Natural killer cell (primary cell): ENCODE data around the gene TNFAIP8L1. TPM values are rescaled to one million over a fixed set of nuclear protein-coding genes. Genes with fewer than 3 reads are reported as not detected.

Experiments
- ATAC-seq, 3 donors: fragments of 150-1000 bp in 2 of 3; fragments of 200-7000 bp in 1 of 3; cut with Tn5 transposase; 1 replicate in 1 of 3; 2 replicates in 2 of 3; pipeline ENCODE4 v1.10.0; 2021; ENCODE audit warnings: mild to moderate bottlenecking in 2 of 3, moderate library complexity in 2 of 3
- DNase-seq, 2 donors: peaks; one replicate each; pipeline versions ENCODE4 v3.0.0 to v3.0.0-alpha.2; 2013 to 2021; ENCODE audit warnings: mixed read lengths in 1 of 2
- H3K27ac ChIP-seq: one replicate; pipeline ENCODE4 v1.5.1; 2013; ENCODE audit warnings: mild to moderate bottlenecking, low read length
- H3K27me3 ChIP-seq: one replicate; pipeline ENCODE4 v1.6.1; 2013; ENCODE audit warnings: low read length; ENCODE audit not compliant: control insufficient read depth, insufficient read depth
- H3K36me3 ChIP-seq: one replicate; pipeline ENCODE4 v1.6.1; 2013; ENCODE audit warnings: low read length; ENCODE audit not compliant: control insufficient read depth, insufficient read depth
- H3K4me1 ChIP-seq: one replicate; pipeline ENCODE4 v1.6.1; 2013; ENCODE audit warnings: low read length; ENCODE audit not compliant: control insufficient read depth, insufficient read depth
- H3K4me3 ChIP-seq: one replicate; pipeline ENCODE4 v1.5.1; 2013; ENCODE audit warnings: low read length
- H3K9me3 ChIP-seq: one replicate; pipeline ENCODE4 v1.6.1; 2013; ENCODE audit warnings: low read length; ENCODE audit not compliant: control insufficient read depth, insufficient read depth
- H3K27ac Mint-ChIP-seq, 2 donors: one replicate each; pipeline ENCODE4 v1.8.0; 2022; ENCODE audit warnings: mild to moderate bottlenecking in 2 of 2, mixed read lengths in 2 of 2, moderate library complexity in 1 of 2
- H3K27me3 Mint-ChIP-seq, 2 donors: one replicate each; pipeline ENCODE4 v1.8.0; 2022; ENCODE audit warnings: low read depth in 2 of 2, mixed read lengths in 2 of 2
- H3K36me3 Mint-ChIP-seq: one replicate; pipeline ENCODE4 v1.8.0; 2022; ENCODE audit warnings: mixed read lengths
- H3K4me1 Mint-ChIP-seq, 2 donors: one replicate each; pipeline ENCODE4 v1.8.0; 2022; ENCODE audit warnings: mixed read lengths in 2 of 2
- H3K4me3 Mint-ChIP-seq: one replicate; pipeline ENCODE4 v1.8.0; 2022; ENCODE audit warnings: mild to moderate bottlenecking, moderate library complexity, mixed read lengths
- H3K9me3 Mint-ChIP-seq, 2 donors: one replicate each; pipeline ENCODE4 v1.8.0; 2022; ENCODE audit warnings: mixed read lengths in 2 of 2
- WGBS: methylation state at CpG from one replicate; pipeline ENCODE4 v1.1.7; 2013; ENCODE audit warnings: missing lambda C conversion rate; ENCODE audit not compliant: insufficient coverage; 5-methylcytosine and 5-hydroxymethylcytosine counted together
- intact Hi-C: fragments of 100-400 bp; cut with micrococcal nuclease; formaldehyde crosslinking; loops from one replicate; pipeline ENCODE4 v1.14.2; 2022
- total RNA-seq, 4 donors: library from RNA; stranded (reverse); fragments of 120-200 nt in 1 of 4; gene quantifications; one replicate each; pipeline versions ENCODE4 v1.2.3 to v1.2.4, GENCODE V29; 2013 to 2022
- TF ChIP-seq, protein P1 (sequence below): fragments of 200-600 bp; IDR thresholded peaks from one replicate; pipeline ENCODE4 v1.8.0; 2022; ENCODE audit warnings: antibody characterized with exemption

TNFAIP8L1 gene
- total RNA-seq, 3 donors from 2014 or later (not counting 1 experiment from before 2014, with no cell fraction given): 8.5 to 13.5 (median 13.3) TPM

GRCh38 chr19:4657835-4658234 is 18.5 kb downstream of the TNFAIP8L1 start:
- no peak overlapping the region for H3K4me3 ChIP-seq
- peaks cover 17 to 34% of the 10 kb centered on the region in 2 donors for H3K4me1 Mint-ChIP-seq
- no peaks in the 10 kb centered on the region for H3K9me3 Mint-ChIP-seq
- no peak for DNase-seq
- no peaks in the 10 kb centered on the region for H3K36me3 Mint-ChIP-seq
- ATAC-seq: peak in 2 of 3 donors; percentile 24 to 63
- peaks cover 36% of the 10 kb centered on the region for H3K36me3 ChIP-seq
- H3K4me3 Mint-ChIP-seq: peak overlapping the region; percentile 9
- H3K27ac Mint-ChIP-seq: peak overlapping the region; percentile 51 to 70
- intact Hi-C loops: no loop called here
- TF ChIP-seq, protein P1, sequence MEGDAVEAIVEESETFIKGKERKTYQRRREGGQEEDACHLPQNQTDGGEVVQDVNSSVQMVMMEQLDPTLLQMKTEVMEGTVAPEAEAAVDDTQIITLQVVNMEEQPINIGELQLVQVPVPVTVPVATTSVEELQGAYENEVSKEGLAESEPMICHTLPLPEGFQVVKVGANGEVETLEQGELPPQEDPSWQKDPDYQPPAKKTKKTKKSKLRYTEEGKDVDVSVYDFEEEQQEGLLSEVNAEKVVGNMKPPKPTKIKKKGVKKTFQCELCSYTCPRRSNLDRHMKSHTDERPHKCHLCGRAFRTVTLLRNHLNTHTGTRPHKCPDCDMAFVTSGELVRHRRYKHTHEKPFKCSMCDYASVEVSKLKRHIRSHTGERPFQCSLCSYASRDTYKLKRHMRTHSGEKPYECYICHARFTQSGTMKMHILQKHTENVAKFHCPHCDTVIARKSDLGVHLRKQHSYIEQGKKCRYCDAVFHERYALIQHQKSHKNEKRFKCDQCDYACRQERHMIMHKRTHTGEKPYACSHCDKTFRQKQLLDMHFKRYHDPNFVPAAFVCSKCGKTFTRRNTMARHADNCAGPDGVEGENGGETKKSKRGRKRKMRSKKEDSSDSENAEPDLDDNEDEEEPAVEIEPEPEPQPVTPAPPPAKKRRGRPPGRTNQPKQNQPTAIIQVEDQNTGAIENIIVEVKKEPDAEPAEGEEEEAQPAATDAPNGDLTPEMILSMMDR: no peak
- 75% methylated on average over 8 of the region's 8 CpGs for WGBS
- H3K27me3 ChIP-seq: no peaks in the 10 kb centered on the region
- no peaks in the 10 kb centered on the region for H3K9me3 ChIP-seq
- peak overlapping the region; percentile 20 for H3K27ac ChIP-seq
- H3K27me3 Mint-ChIP-seq: no peaks in the 10 kb centered on the region
- H3K4me1 ChIP-seq: peaks cover 33% of the 10 kb centered on the region

DNA sequence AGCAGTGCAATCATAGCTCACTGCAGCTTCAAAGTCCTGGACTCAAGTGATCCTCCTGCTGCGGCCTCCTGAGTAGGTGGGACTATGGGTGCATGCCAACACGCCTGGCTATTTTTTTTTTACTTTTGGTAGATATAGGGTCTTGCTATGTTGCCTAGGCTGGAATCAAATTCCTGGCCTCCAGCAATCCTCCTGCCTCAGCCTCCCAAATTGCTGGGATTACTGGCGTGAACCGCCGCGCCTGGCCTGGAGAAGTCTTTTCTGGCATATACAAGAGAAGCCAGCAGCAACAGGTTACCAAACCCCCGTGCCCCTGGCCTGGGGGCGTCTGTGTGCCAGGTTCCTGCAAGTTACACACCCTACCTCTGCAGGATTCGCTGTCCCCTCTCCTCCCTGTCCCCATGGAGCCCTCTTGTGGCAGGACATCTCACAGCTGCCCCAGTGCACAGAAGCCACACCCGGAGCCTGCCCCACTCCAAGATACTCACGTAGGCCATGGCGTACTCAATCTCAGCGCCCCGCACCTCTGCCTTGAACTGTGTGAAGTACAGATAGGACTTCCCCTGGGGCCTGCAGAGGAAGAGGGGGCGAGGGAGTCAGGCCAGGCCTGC is 21.0 kb downstream of the TNFAIP8L1 start:
- H3K27me3 ChIP-seq: no peaks in the 10 kb centered on the region
- peaks cover 40% of the 10 kb centered on the region for H3K36me3 ChIP-seq
- no peaks in the 10 kb centered on the region for H3K9me3 Mint-ChIP-seq
- TF ChIP-seq, protein P1: no peak
- H3K27ac Mint-ChIP-seq: no peak overlapping the region
- intact Hi-C loops: no loop called here
- H3K27me3 Mint-ChIP-seq: no peaks in the 10 kb centered on the region
- no peaks in the 10 kb centered on the region for H3K36me3 Mint-ChIP-seq
- no peak for ATAC-seq
- peaks cover 17 to 34% of the 10 kb centered on the region in 2 donors for H3K4me1 Mint-ChIP-seq
- WGBS: 91% methylated on average over 15 of the region's 15 CpGs
- H3K4me1 ChIP-seq: peaks cover 33% of the 10 kb centered on the region
- no peak overlapping the region for H3K27ac ChIP-seq
- H3K9me3 ChIP-seq: no peaks in the 10 kb centered on the region
- no peak overlapping the region for H3K4me3 ChIP-seq
- DNase-seq: no peak
- no peak overlapping the region for H3K4me3 Mint-ChIP-seq

DNA sequence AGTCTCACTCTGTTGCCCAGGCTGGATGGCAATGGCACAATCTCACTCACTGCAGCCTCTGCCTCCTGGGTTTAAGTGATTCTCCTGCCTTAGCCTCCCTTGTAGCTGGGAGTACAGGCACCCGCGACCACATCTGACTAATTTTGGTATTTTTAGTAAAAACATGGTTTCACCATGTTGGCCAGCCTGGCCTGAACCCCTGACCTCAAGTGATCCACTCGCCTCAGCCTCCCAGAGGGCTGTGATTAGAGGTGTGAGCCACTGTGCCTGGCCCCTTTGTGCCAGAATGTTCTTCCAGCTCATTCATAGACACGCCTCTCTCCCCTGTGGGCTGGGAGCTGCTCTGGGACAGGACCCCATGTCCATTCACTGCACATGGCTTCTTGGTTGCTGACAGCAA is 21.7 kb downstream of the TNFAIP8L1 start:
- intact Hi-C loops: no loop called here
- TF ChIP-seq, protein P1: no peak
- Histone ChIP-seq H3K4me1 (peaks cover 30% of the 10 kb centered on the region), H3K27ac (no peak overlapping the region), H3K4me3 (no peak overlapping the region), H3K27me3 (no peaks in the 10 kb centered on the region), H3K36me3 (peaks cover 39% of the 10 kb centered on the region), H3K9me3 (no peaks in the 10 kb centered on the region)
- Mint-ChIP-seq H3K4me3 (no peak overlapping the region), H3K27ac (peak overlapping the region in 1 of 2 donors; percentile 25), H3K27me3 (no peaks in the 10 kb centered on the region), H3K4me1 (peaks cover 17 to 34% of the 10 kb centered on the region in 2 donors), H3K9me3 (no peaks in the 10 kb centered on the region), H3K36me3 (no peaks in the 10 kb centered on the region)
- ATAC-seq (no peak), DNase-seq (no peak)
- whole genome bisulfite sequencing: 84% methylated on average over 4 of the region's 4 CpGs
